Endometrial microvascular endothelial cells (primary cell): ENCODE data around the gene FADS3. TPM values are rescaled to one million over a fixed set of nuclear protein-coding genes. Genes with fewer than 3 reads are reported as not detected.

ENCODE experiments used
- in situ Hi-C: cut with HindIII; loops from 2 replicates; pipeline ENCODE4 v1.10.0; 2017; ENCODE audit warnings: low sequenced_read_pairs, low pct_unique_long_range_greater_than_20kb; ENCODE audit errors: inconsistent ontology term
- total RNA-seq: library from RNA; depleted of rRNA; stranded (reverse); fragments of >200 nt; gene quantifications from one replicate; pipeline ENCODE4 v1.2.3, GENCODE V29; 2015; ENCODE audit errors: inconsistent ontology term

FADS3 gene, protein sequence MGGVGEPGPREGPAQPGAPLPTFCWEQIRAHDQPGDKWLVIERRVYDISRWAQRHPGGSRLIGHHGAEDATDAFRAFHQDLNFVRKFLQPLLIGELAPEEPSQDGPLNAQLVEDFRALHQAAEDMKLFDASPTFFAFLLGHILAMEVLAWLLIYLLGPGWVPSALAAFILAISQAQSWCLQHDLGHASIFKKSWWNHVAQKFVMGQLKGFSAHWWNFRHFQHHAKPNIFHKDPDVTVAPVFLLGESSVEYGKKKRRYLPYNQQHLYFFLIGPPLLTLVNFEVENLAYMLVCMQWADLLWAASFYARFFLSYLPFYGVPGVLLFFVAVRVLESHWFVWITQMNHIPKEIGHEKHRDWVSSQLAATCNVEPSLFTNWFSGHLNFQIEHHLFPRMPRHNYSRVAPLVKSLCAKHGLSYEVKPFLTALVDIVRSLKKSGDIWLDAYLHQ
- 307 TPM for total RNA-seq

DNA sequence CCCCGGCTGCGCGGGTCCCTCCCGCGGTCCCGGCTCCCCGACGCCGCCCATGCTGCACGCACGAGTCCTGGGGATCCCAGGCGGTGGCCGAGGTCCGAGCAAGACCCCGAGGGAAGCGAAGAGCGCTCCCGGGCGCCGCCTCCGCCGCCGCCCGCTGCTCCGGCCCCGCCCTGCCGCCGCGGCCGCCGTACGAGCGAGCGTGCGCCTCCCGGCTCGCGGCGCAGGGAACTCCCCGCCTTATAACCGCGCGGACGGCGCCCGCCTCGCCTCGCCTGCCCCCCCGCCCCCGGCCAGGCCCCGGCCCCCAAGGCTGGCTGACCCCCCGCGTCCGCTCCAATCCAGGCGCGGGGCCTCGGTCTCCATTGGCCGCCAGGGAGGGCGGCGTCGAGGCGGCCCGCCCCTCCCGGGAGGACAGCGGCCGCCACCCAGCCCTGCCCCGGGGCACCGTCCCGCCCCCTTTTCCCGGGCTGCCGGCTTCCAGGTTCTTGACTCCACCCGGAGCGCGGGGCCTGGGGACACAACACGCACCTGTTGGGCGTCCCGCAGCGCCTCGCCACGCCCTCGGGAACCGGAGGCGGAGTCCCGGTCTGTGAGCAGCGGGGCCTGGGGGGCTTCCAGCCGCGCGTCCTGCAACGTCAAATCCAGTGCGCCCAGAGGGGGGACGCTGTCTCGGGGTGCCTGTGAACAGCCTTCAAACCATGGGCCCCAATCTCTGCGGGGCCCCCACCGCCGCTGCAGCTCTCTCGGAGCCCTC, at the start of gene FADS3:
TSS of gene FADS3 (minus strand) at position 215 of the 754 bp plus-strand sequence. CDS start at position 51, 164 bp downstream.
- in situ Hi-C loops, result no loop called here

DNA sequence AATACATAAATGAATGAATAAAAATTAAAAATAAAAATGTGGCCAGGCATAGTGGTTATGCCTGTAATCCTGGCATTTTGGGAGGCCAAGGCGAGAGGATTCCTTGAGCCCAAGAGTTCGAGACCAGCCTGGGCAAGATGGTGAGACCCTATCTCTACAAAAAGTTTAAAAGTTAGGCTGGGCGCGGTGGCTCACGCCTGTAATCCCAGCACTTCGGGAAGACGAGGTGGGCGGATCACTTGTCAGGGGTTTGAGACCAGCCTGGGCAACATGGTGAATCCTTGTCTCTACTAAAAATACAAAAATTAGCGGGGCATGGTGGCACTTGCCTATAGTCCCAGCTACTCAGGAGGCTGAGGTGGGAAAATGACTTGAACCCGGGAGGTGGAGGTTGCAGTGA, 49.1 kb upstream of the FADS3 start:
- in situ Hi-C loops, result no loop called here

DNA sequence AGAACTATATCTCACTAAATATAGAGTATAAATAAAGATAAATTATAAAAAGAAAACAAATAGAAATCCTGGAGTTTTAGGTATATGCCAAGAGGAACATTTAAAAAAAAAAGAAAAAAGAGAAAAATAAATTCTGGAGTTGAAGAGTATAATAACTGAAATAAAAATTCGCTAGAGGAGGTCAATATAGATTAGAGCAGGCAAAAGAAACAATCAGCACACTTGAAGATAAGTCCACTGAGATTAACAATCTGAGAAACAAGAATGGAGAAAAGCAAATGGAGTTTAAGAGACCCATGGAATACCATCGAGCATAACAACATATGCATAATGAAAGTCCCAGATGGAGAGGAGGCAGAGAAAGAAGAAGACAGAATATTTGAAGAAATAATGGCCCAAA, 44.5 kb upstream of the FADS3 start:
- in situ Hi-C loops, result no loop called here

DNA sequence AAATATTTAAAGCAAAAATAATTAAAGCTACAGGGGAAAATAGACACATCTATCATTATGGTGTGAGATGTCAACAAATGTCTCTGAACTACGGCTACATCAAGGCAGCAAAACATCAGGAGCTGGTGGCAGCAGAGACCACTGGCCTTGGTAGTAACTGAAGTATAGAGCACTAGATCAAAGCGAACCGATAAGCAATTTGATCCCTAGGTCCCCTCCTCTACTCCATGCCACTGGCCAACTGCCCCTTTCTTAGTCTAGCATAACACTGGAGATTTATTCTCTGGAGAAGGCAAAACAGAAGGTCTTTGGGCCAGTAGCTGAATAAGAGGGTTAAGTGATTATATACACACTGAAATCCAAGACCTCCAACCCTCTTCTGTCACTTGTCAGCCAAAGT, 39.6 kb upstream of the FADS3 start:
- in situ Hi-C loops, result no loop called here

DNA sequence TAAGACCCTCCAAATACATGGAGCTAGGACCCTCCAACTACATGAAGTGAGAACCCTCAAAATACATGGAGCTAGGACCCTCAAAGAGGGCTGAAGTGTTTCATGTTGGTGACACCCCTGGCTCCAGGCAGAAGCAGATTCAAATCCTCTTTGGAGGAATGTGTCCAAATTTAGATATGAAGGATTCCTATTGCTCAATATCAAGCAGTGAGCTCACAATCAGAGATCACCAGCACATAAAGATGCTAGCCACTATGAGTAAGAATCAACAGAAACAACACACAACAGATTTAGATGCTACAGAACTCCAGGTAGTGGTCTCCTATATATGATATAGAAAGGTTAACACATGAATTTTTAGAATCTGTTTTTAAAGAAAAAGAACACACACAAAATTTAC, 37.3 kb upstream of the FADS3 start:
- in situ Hi-C loops, result no loop called here

DNA sequence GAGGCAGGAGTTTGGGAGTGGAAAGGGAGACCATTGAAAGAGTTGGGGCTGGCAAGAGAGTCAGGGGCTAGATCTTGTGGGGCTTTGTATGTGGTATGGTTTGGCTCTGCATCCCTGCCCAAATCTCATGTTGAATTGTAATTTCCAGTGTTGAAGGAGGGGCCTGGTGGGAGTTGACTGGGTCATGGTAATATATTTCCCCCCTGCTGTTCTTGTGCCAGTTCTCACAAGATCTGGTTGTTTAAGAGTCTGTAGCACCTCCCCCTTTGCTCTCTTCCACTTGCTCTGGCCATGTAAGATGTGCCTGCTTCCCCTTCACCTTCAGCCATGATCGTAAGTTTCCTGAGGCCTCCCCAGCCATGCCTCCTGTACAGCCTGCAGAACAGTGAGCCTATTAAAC, 36.2 kb upstream of the FADS3 start:
- in situ Hi-C loops, result no loop called here

DNA sequence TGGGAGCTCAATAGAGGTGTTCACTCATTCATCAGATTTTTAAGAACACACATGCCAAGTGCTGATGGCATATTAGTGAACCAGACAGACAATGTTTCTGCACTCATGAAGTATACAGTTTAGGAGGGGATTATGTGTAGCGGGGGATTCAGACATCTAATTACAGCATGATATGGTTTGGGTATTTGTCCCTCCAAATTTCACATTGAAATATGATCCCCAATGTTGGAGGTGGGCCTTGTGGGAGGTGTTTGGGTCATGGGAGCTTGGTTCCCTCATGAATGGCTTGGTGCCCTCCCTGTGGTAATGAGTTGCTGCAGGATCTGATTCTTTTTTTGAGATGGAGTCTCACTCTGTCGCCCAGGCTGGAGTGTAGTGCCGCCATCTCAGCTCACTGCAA, 34.9 kb upstream of the FADS3 start:
- in situ Hi-C loops, result no loop called here

DNA sequence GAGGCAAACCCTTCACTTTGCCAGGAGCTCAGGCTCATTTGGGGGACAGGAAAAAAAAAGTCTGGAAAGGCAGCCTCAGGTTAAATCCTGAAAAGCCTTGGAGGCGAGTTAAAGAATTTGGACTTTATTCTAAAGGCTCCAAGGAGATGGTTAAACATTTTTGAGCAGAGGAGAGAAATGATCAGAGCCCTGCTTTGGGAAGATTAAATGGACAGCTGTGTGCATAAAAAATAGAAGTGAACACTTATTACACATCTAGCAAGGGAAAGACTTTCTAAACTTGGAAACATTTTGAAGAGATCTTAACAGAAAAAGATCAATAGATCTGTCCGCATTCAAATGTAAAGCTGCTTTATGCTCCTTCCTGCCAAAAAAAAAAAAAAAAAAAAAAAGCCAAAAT, 34.4 kb upstream of the FADS3 start:
- in situ Hi-C loops, result no loop called here

DNA sequence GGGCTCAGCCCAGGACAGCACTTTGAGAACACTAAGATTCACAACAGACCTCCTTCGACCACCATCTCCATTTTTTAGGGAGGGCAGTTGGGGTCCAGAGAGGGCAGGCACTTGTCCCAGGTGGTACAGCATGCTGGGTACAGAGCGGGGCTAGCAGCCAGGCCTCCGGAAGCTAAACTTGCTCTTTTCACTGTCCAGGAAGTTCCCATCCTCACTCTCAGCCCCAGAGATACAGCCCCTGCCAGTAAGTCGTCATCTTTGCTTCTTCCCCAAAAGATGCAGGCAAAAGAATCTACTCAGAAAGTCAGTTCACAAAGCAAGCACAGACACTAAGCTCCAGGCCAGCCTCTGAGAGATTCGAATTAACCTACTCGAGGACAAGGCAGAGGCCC, 32.7 kb upstream of the FADS3 start:
- in situ Hi-C loops, result no loop called here

DNA sequence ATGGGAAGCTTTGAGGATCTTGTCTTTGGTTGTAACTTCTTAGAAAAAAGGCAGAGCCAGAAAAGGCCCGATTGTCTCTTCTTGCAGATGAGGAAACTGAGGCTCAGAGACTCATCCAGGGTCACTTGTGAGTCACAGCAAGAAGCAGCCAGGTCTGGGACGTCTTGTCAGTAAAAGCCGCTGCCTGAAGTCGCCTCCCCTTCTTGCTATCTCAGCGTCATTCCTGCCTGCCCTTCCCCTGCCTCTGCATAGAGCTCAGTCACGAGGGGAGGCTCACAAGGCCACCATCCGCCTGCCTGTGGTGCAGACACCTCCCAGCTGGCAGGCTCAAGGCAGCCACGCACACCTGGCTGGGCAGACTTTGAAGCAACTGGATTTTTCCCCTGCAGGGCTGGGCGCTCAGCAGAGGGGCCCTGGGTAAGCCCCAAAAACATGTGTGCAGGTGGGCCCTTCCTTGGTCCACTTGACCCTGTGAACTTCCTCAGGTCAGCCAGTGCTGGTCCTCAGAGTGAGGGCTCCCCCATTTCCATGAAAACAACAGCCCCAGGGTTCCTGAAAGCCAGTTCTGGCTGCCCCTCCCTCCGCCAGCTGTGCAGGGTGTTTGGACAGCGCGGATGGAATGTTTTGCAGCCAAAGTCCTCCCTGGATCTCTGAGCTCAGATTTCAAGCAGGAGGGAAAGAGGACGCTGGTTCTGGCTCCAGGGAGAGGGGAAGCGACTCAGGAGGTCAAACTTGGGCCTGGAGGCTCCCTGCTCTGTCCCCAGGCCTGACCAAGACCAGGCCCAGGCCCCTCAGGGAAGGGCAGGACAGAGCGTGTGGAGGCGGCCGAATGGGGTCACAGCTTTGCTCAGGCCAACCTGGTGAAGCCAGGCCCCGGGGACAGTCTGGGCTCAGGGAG, 32.1 kb upstream of the FADS3 start:
- in situ Hi-C loops, result no loop called here

DNA sequence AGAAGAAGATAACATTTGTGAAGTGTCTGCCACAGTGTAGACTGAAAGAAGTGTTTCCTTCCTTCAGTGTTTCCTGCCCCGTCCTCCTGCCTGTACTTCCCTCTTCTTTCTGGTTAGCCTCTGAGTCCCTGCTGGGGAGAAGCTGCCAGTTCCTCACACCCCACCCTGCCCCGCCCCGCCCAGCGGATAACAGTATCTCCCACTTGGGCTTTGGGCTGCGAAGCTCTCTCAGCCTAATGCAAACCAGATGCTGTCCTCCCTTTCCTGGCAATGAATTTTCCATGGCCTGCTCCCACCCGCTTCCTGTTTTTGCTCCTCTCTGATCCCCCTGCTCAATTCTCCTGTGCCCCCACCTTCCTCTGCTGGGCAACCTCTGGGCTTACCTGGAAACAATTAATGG, 31.2 kb upstream of the FADS3 start:
- in situ Hi-C loops, result no loop called here

DNA sequence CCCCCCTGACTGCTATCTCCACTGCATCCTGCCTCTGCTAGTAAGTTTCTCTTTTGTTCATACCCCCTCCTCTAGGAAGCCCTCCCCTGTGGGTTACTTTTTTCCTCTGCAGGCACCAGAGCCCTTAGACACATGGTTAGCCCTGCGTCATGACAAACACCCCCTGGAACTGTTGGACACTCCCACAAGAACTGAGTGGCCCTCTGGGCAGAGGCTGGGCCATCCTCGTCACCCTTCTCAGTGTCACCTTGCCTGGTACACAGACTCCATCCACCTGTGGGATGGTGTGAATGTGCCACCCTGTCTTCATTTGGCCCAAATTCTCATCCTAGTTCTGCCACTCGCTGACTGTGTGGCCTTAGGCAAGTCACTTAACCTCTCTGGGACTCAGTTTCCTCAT, 30.1 kb upstream of the FADS3 start:
- in situ Hi-C loops, result no loop called here

DNA sequence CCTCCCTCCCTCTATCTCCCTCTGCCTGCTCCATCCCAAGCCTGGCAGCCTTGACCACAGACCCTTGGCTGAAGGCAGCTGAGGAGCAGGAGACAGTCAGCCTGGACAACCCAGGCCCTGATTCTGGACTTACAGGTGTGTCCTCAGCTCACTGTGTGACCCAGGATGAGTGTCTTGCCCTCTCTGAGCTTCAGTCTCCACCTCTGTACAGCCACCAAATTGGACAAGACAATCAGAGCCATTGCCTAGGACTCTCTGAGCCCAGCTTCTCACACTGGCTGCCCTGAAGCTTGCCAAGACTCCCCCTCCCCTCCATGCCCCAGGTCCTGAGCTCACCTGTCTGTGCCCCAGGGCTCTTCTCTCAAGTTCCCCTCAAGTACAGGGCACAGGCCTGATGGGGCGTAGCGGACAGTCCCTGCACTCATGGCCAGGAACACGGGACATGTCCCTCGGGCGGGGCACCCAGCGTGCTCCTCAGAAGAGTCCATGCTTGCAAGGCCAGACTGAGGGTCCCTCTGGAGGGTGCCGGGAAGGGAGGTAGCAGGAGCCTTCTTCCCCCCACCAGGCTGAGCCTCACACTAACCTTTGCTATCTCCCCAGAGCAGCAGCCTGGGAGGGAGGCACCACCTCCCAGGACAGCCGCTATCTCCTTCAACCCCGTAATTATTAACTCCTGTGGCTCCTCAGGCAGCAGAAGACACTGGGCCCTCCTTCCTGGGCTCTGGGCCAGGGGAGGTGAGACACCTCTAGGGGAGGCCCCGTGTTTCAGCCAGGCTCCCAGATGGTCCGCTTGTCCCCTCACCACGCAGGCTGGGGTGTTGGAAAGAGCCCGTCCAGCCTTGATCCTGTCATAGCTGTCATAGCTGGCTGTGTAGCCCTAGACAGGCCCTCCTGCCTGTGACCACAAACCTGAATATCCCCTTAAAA, 28.6 kb upstream of the FADS3 start:
- in situ Hi-C loops, result no loop called here

DNA sequence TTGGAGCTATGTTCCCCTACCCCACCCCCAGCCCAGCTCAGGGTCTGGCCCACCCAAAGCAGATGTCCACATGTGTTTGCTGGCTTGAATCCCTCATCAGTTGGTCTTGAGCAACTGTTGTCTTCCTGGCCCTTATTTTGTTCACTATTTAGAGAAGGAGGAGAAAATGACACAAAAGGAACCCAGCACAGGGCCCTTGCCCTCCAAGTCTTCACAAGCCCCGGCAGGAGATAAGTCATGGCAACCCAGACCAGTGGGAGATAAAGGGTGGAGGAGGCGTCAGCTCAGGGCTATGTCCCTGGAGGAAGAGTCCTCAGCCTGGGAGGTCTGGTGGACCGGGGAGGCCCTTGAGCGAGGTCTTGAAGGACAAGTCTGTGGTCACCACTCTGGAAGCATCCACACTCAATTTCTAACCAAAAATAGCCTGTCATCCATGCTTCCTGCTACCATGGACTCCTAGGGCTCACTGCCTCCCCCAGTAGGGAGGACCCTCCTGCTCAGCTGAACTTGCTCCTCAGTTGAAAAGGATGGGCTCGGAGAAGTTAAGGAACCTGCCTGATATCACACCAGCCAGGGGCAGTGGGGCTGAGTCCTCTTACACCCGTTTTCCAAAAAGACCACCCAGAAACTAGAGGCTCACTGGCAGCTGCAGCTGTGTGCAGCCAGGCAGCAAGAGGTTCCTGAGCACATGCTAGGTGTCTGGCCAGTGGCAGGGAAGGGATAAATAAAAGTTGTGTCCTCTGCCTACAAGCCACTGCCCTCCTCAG, 27.8 kb upstream of the FADS3 start:
- in situ Hi-C loops, result no loop called here

DNA sequence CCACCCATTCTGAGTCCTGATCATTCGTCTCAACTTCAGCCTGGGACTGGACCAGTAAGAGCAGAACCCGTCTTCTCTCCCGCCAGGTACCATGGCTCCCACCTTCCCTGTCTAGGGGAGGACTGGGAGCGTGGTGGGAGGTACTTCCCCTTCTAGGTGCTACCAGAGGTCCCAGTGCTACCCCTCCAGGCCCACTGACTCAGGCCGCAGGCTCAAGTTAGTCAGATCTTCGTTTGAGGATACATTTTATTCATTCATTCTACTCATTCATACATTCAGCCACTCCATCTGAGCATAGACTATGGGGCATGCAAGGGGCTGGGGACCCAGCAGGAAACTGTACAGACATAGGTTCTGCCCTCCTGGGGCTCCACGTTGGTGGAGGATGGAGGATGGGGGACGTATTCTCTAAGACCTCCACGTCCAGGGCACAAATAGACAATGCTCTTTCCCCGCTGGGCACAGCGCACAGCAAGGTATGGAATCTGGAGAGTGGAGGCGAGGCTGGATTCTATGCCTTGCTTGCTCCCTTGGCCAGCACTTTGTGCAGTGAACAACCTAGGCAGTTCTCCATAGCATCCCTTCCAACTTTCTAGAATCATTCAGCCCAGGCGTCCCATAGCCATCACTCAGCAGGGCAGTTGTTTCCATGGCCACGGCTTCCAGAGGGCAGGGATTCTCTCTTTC, 27.0 kb upstream of the FADS3 start:
- in situ Hi-C loops, result no loop called here

DNA sequence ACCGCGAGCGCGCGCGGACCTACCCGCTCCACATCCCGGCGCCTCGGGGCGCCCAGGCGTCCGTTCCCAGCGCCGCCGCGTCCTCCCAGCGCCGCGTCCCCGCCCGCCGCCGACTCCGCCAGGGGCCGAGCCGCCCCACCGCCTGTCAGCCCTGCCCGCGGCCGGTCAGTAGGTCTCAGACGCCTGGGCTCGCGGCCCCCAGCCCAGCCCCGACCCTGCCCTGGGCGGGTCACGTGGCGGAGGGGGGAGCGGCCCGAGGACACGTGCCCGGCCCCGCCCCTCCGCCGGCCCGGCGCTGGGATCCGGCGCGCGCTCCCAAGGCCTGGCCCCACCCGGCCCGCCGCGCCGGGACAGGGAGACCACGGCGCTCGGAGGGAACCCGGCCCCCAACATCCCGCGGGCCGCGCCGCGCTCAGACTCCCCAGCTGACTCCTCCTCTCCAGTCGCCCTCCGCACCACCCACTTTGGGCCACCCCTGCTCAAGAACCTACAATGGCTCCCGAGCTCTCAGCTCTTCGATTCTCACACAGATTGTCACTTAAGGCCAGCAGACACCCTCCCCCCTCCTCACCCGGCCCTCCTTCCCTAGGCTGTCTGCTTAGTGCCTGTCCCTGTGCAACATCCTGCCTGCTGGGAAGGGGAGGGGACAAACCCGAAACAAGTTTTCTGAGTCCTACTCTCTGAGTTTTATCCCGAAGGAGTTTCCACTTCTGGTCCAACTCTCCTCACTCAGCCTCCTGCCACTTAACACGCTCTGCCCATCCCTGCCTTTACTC, 26.2 kb upstream of the FADS3 start, which contains the start of gene RAB3IL1:
TSS of gene RAB3IL1 (minus strand) at position 233 of the 776 bp plus-strand sequence. CDS start at position 34, 199 bp downstream.
- in situ Hi-C loops, result no loop called here
